ENCODE data around the gene SNX1.

DNA sequence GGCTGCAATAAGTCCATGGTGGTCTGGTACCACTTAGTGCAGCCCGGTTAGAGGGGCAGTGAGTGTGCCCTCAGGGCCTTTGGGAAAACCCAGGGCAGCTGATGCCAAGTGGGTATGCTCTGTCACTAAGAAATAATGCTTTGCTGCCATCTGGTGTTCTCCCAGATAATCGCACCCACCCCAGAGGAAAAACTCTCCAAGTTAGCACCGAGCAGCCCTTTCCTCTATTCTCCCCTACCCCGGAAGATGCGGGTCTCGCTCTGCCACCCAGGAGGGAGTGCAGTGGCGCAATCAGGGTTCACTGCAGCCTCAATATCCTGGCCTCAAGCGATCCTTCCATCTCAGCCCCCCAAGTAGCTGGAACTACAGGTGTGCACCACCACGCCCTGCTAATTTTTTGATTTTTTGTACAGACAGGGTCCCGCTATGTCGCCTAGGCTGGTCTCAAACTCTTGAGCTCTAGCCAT lies 28.2 kb upstream of the SNX1 start:
- TF ChIP-seq, protein P1, sequence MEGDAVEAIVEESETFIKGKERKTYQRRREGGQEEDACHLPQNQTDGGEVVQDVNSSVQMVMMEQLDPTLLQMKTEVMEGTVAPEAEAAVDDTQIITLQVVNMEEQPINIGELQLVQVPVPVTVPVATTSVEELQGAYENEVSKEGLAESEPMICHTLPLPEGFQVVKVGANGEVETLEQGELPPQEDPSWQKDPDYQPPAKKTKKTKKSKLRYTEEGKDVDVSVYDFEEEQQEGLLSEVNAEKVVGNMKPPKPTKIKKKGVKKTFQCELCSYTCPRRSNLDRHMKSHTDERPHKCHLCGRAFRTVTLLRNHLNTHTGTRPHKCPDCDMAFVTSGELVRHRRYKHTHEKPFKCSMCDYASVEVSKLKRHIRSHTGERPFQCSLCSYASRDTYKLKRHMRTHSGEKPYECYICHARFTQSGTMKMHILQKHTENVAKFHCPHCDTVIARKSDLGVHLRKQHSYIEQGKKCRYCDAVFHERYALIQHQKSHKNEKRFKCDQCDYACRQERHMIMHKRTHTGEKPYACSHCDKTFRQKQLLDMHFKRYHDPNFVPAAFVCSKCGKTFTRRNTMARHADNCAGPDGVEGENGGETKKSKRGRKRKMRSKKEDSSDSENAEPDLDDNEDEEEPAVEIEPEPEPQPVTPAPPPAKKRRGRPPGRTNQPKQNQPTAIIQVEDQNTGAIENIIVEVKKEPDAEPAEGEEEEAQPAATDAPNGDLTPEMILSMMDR (IDR thresholded peaks at IDR 0.05), result peak; percentile 82
- TF ChIP-seq ZFX (IDR thresholded peaks at IDR 0.05; ENCODE audit: borderline replicate concordance), result no peak

Data from 22Rv1 (cell line).